A549 treated with AZD2906 at 1 μM for 4 hours (cell line): ENCODE measurements around the gene ADIPOR2. TPM values are rescaled to one million over a fixed set of nuclear protein-coding genes. Genes with fewer than 3 reads are reported as not detected.

ENCODE experiments used
- total RNA-seq: library from RNA; stranded (reverse); fragments of 200-300 nt; extraction: Qiagen RNA extraction; gene quantifications from 5 replicates; pipeline ENCODE4 v1.2.3, GENCODE V29; 2022

Gene ADIPOR2
- total RNA-seq = 57.2 to 69.3 TPM (median 62.8 TPM) in 5 replicates

GRCh38 chr12:1690578-1691122 is at the start of gene ADIPOR2:
Gene ADIPOR2, plus strand, starts transcription at chr12:1691070. Its CDS starts 63,274 bp downstream, at chr12:1754344.

GRCh38 chr12:1820191-1820895 is 129.5 kb downstream of the ADIPOR2 start, which contains the start of gene LRTM2:
Gene LRTM2, plus strand, starts transcription at chr12:1820565. Its CDS starts 7,584 bp downstream, at chr12:1828149.

Other genes with a start within 250 kb of the ADIPOR2 start
- gene FBXL14, start 96.5 kb upstream of the ADIPOR2 start, total RNA-seq = 8.1 to 13.3 TPM (median 11.8 TPM) in 5 replicates
- 2.4 to 3.4 TPM (median 2.6 TPM) in 5 replicates for gene WNT5B, start 61.8 kb upstream of the ADIPOR2 start, total RNA-seq
- gene LRTM2, start 129.5 kb downstream of the ADIPOR2 start, total RNA-seq = 0.02 to 0.09 TPM (median 0.05 TPM) in 4 of 5 replicates, not detected in the other
- gene CACNA2D4, start 227.6 kb downstream of the ADIPOR2 start, total RNA-seq = 0.06 TPM in 1 of 5 replicates, not detected in the others